HepG2 (cell line): ENCODE measurements around the gene PCSK6. TPM values are rescaled to one million over a fixed set of nuclear protein-coding genes. Genes with fewer than 3 reads are reported as not detected.

Experiments used
- ATAC-seq: fragments of 200-7000 bp; cut with Tn5 transposase; 3 replicates; pipeline ENCODE4 v1.9.1; 2020; ENCODE audit warnings: mild to moderate bottlenecking, moderate library complexity
- BruUV-seq: library from RNA; stranded (reverse); fragments of 400-500 nt; replicated peaks from 2 replicates; lab custom pipeline; 2021; lab: Mats Ljungman, UMichigan
- CTCF ChIA-PET: fragments of 300-600 bp; formaldehyde crosslinking; extraction: SDS; loops from one replicate; lab custom pipeline; 2021; ENCODE audit warnings: low total read pairs, inconsistent platforms, low intra/inter-chr PET ratio; lab: Yijun Ruan, JAX
- POLR2A ChIA-PET: fragments of 350-600 bp; sonication (Branson Sonifier 250); formaldehyde crosslinking; loops from one replicate; lab custom pipeline; 2020; ENCODE audit warnings: antibody characterized with exemption, inconsistent platforms; lab: Yijun Ruan, JAX
- DNase-seq: peaks from one replicate; pipeline ENCODE4 v3.0.0-alpha.2; 2015; ENCODE audit warnings: low spot score
- FAIRE-seq: peaks from 3 replicates; lab custom pipeline; 2011; peaks lifted over from hg19 to GRCh38; lab: Jason Lieb, UNC
- H2AFZ ChIP-seq: one replicate; pipeline ENCODE4 v1.6.1; 2011; ENCODE audit warnings: low read length, inconsistent platforms
- H3K27ac ChIP-seq: fragments of 300-600 bp; 3 replicates; pipeline ENCODE4 v1.8.0; 2011; ENCODE audit warnings: mixed run types, mild to moderate bottlenecking, mixed read lengths, low read length, inconsistent platforms; ENCODE audit not compliant: insufficient read depth; ENCODE audit errors: extremely low read length
- H3K27me3 ChIP-seq, 2 experiments: fragments of 200-600 bp in 1 of 2; 2 replicates in 1 of 2; 3 replicates in 1 of 2; pipeline versions ENCODE4 v1.6.0 to v1.8.0; 2011; ENCODE audit warnings: low read length in 2 of 2, mild to moderate bottlenecking in 2 of 2, moderate library complexity in 2 of 2, inconsistent platforms in 1 of 2; ENCODE audit not compliant: insufficient read depth in 2 of 2, control insufficient read depth in 1 of 2
- H3K36me3 ChIP-seq, 2 experiments: fragments of 200-600 bp in 1 of 2; replicated peaks in 1 of 2; 2 replicates in 1 of 2; 3 replicates in 1 of 2; pipeline versions ENCODE4 v1.5.1 to v1.8.0; 2011; ENCODE audit warnings: low read length in 2 of 2, inconsistent platforms in 1 of 2; ENCODE audit not compliant: insufficient read depth in 2 of 2, control insufficient read depth in 1 of 2
- H3K4me1 ChIP-seq: 2 replicates; pipeline ENCODE4 v1.5.1; 2012; ENCODE audit warnings: low read length, inconsistent platforms; ENCODE audit not compliant: insufficient read depth
- H3K4me2 ChIP-seq: 2 replicates; pipeline ENCODE4 v1.6.0; 2011; ENCODE audit warnings: low read depth, low read length, inconsistent platforms
- H3K4me3 ChIP-seq, 3 experiments: fragments of 200-600 bp in 1 of 3; sonication (generic), shearing (Covaris generic) in 1 of 3; replicated peaks in 1 of 3; 2 replicates each; pipeline ENCODE4 v1.5.1; 2011 to 2016; ENCODE audit warnings: low read length in 3 of 3, inconsistent platforms in 2 of 3, low read depth in 2 of 3, mild to moderate bottlenecking in 2 of 3, control low read depth in 1 of 3, mixed read lengths in 1 of 3; ENCODE audit not compliant: insufficient read depth in 1 of 3
- H3K79me2 ChIP-seq: one replicate; pipeline ENCODE4 v1.6.1; 2011; ENCODE audit warnings: low read length, inconsistent platforms; ENCODE audit not compliant: insufficient read depth
- H3K9ac ChIP-seq: 2 replicates; pipeline ENCODE4 v1.6.0; 2011; ENCODE audit warnings: mild to moderate bottlenecking, low read depth, low read length, inconsistent platforms; ENCODE audit not compliant: insufficient read depth
- H3K9me3 ChIP-seq: 2 replicates; pipeline ENCODE4 v1.5.1; 2012; ENCODE audit warnings: mild to moderate bottlenecking, low read length
- H4K20me1 ChIP-seq: 2 replicates; pipeline ENCODE4 v1.6.0; 2011; ENCODE audit warnings: inconsistent platforms, mild to moderate bottlenecking, low read length, moderate library complexity; ENCODE audit not compliant: insufficient read depth
- CREM ChIP-seq, 2 experiments: sonication (generic) in 1 of 2; formaldehyde crosslinking in 1 of 2; IDR thresholded peaks; 2 replicates each; pipeline versions ENCODE4 v1.4.0 to v1.6.1; 2016 to 2020; ENCODE audit warnings: antibody characterized with exemption in 1 of 2, mild to moderate bottlenecking in 1 of 2, missing genetic modification reagents in 1 of 2
- SATB2 ChIP-seq: sonication (generic); formaldehyde crosslinking; IDR thresholded peaks from 2 replicates; pipeline ENCODE4 v1.5.0; 2020; ENCODE audit warnings: missing genetic modification reagents
- SP1 ChIP-seq, 2 experiments: fragments of 450-650 bp in 1 of 2; sonication (generic) in 1 of 2; formaldehyde crosslinking in 1 of 2; IDR thresholded peaks; 2 replicates each; pipeline versions ENCODE4 v1.4.0 to v1.6.1; 2016 to 2020; ENCODE audit warnings: missing genetic modification reagents in 1 of 2
- TAF1 ChIP-seq: sonication (generic); formaldehyde crosslinking; IDR thresholded peaks from 2 replicates; pipeline ENCODE4 v1.4.0; 2020; ENCODE audit warnings: missing genetic modification reagents
- TBX3 ChIP-seq: fragments of 450-650 bp; IDR thresholded peaks from 2 replicates; pipeline ENCODE4 v1.6.1; 2017; ENCODE audit warnings: antibody characterized with exemption, mild to moderate bottlenecking, inconsistent platforms, borderline replicate concordance
- ZBTB42 ChIP-seq: sonication (generic); formaldehyde crosslinking; IDR thresholded peaks from 2 replicates; pipeline ENCODE4 v1.5.0; 2020; ENCODE audit warnings: mild to moderate bottlenecking, missing genetic modification reagents
- ZNF24 ChIP-seq: fragments of 450-650 bp; IDR thresholded peaks from 2 replicates; pipeline ENCODE4 v1.6.1; 2017; ENCODE audit warnings: antibody characterized with exemption, mild to moderate bottlenecking
- ZNF547 ChIP-seq: sonication (generic); formaldehyde crosslinking; IDR thresholded peaks from 2 replicates; pipeline ENCODE4 v1.5.1; 2020; ENCODE audit warnings: mild to moderate bottlenecking, missing genetic modification reagents
- ZNF7 ChIP-seq: IDR thresholded peaks from 2 replicates; pipeline ENCODE4 v1.6.1; 2016; ENCODE audit warnings: missing biosample characterization, missing genetic modification reagents
- ZNF777 ChIP-seq: sonication (generic); formaldehyde crosslinking; IDR thresholded peaks from 2 replicates; pipeline ENCODE4 v1.4.0; 2020; ENCODE audit warnings: missing genetic modification reagents
- WGBS: methylation state at CpG from one replicate; pipeline ENCODE4 v1.1.6; 2017; ENCODE audit warnings: low lambda C conversion rate; 5-methylcytosine and 5-hydroxymethylcytosine counted together
- in situ Hi-C: cut with HindIII; loops from 2 replicates; pipeline ENCODE4 v1.10.0; 2017; ENCODE audit warnings: low pct_unique_long_range_greater_than_20kb; ENCODE audit not compliant: extremely low pct_ligation_motif_present
- intact Hi-C: fragments of 100-400 bp; cut with micrococcal nuclease; formaldehyde crosslinking; loops from one replicate; pipeline ENCODE4 v1.10.0; 2022; ENCODE audit not compliant: unreplicated experiment
- polyA plus RNA-seq, 8 experiments: library from polyadenylated mRNA; depleted of rRNA in 3 of 8; stranded (reverse) in 7 of 8; unstranded in 1 of 8; fragments of >200 nt; fragmentation: Illumina TruSeq in 4 of 8; extraction: Trizol in 4 of 8; gene quantifications; 2 replicates each; pipeline versions ENCODE4 v1.2.1 to v1.2.3, GENCODE V29; 2011 to 2016; ENCODE audit warnings: low read depth in 4 of 8, missing spikeins in 1 of 8, mixed read lengths in 1 of 8; ENCODE audit not compliant: insufficient read depth in 1 of 8
- total RNA-seq, 5 experiments: library from RNA; depleted of rRNA; stranded (reverse); fragments of >200 nt; fragmentation: Illumina TruSeq; extraction: Trizol; gene quantifications; 2 replicates each; pipeline ENCODE4 v1.2.3, GENCODE V29; 2016; ENCODE audit warnings: low read depth in 1 of 5

Gene PCSK6
- total and polyA plus RNA-seq, 2 of the 13 experiments (the other 11 are each of a cell fraction or from before 2014, with no cell fraction given) = 56.5 to 155 TPM

DNA sequence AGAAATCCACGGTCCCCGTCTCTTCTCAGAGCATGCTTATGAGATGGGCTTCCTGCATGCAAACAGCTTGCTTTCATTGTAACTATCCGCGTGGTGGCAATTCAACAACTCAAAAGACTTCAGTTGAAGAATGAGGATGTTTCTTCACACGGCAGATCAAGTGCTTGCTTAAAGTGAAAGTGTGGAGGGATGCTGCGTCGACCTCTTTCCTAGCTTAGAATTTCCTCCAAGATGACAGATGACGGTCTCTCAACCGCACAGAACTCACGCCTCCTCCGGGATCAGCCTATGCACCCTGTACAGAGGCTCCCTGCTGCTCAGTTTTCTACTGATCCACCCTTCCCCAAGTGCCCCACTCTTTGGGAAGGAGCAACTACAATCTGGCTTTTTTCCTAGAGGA lies 47.8 kb downstream of the PCSK6 start:
- ATAC-seq = no peak
- Histone ChIP-seq H3K9me3 (no peaks in the 10 kb centered on the region), H3K4me3 (no peak overlapping the region), H3K36me3 (peaks cover 1 to 30% of the 10 kb centered on the region in 2 experiments; a peak in 4 of 5 replicates), H3K4me2 (no peak overlapping the region), H3K27me3 (no peaks in the 10 kb centered on the region), H2AFZ (no peak overlapping the region), H3K79me2 (peaks cover 20% of the 10 kb centered on the region), H3K4me1 (peaks cover 81% of the 10 kb centered on the region), H4K20me1 (no peaks in the 10 kb centered on the region), H3K9ac (no peak overlapping the region), H3K27ac (peak overlapping the region; percentile 88)
- WGBS = 98% methylated on average over 11 of the region's 11 CpGs
- BruUV-seq = no TSS peak
- TF ChIP-seq SATB2 (CRISPR knock-in tag) = no peak
- TF ChIP-seq TAF1 (CRISPR knock-in tag) = no peak
- TF ChIP-seq CREM (IDR thresholded peaks at IDR 0.05) = no peak
- TF ChIP-seq CREM (CRISPR knock-in tag; IDR thresholded peaks at IDR 0.05) = no peak
- no peak for TF ChIP-seq SP1 (IDR thresholded peaks at IDR 0.05)
- TF ChIP-seq SP1 (CRISPR knock-in tag; IDR thresholded peaks at IDR 0.05) = no peak
- TF ChIP-seq ZBTB42 (CRISPR knock-in tag) = no peak
- TF ChIP-seq ZNF547 (CRISPR knock-in tag) = no peak
- no peak for TF ChIP-seq ZNF24
- TF ChIP-seq TBX3 = no peak
- no peak for TF ChIP-seq ZNF777 (CRISPR knock-in tag)
- TF ChIP-seq ZNF7 (CRISPR knock-in tag) = no peak
- intact Hi-C loops = no loop called here
- in situ Hi-C loops = no loop called here
- CTCF ChIA-PET = no interaction called here
- DNase-seq = no peak
- POLR2A ChIA-PET = interaction anchor here (1.8 kb wide), 1 partner anchor 46 kb away, joined by 5 read pairs; no protein-coding TSS in a partner anchor
- no peak for FAIRE-seq
